SK-N-MC (cell line): Measurements from ENCODE around the gene KCNAB2.
A peak's percentile ranks its signal among the peaks of the same experiment; 100 is the strongest.

Source experiments
- DNase-seq: peaks from one replicate; pipeline ENCODE4 v3.0.0-alpha.2; 2011; ENCODE audit warnings: low read depth, low spot score
- H3K27ac ChIP-seq: fragments of 200-600 bp; sonication (generic); 2 replicates; pipeline ENCODE4 v1.5.1; 2016; ENCODE audit warnings: mixed run types
- H3K36me3 ChIP-seq: fragments of 200-600 bp; sonication (generic); 2 replicates; pipeline ENCODE4 v1.6.1; 2017; ENCODE audit warnings: antibody characterized with exemption, low read length, mixed read lengths; ENCODE audit not compliant: insufficient read depth
- H3K4me3 ChIP-seq: fragments of 200-600 bp; sonication (generic); 2 replicates; pipeline ENCODE4 v1.5.1; 2016
- H3K9ac ChIP-seq: fragments of 200-600 bp; sonication (generic); 2 replicates; pipeline ENCODE4 v1.8.0; 2017; ENCODE audit warnings: mixed run types, mixed read lengths; ENCODE audit not compliant: insufficient read length
- H3K9me3 ChIP-seq: fragments of 200-600 bp; sonication (generic); 2 replicates; pipeline ENCODE4 v1.6.1; 2017; ENCODE audit warnings: low read depth, mild to moderate bottlenecking, antibody characterized with exemption, low read length, moderate library complexity, mixed read lengths
- EZH2 ChIP-seq: fragments of 200-600 bp; sonication (generic); IDR thresholded peaks from one replicate; pipeline ENCODE4 v1.6.1; 2017; ENCODE audit warnings: antibody characterized with exemption
- FOXP2 ChIP-seq: optimal IDR thresholded peaks from 2 replicates; pipeline ENCODE3; 2011; ENCODE audit warnings: mild to moderate bottlenecking, moderate library complexity; ENCODE audit not compliant: insufficient read depth; ENCODE audit errors: extremely low read length, control extremely low read depth
- POLR2AphosphoS5 ChIP-seq: IDR thresholded peaks from 2 replicates; pipeline ENCODE4 v1.6.1; 2012; ENCODE audit warnings: mild to moderate bottlenecking, low read depth, low read length, borderline replicate concordance

The KCNAB2 gene

DNA sequence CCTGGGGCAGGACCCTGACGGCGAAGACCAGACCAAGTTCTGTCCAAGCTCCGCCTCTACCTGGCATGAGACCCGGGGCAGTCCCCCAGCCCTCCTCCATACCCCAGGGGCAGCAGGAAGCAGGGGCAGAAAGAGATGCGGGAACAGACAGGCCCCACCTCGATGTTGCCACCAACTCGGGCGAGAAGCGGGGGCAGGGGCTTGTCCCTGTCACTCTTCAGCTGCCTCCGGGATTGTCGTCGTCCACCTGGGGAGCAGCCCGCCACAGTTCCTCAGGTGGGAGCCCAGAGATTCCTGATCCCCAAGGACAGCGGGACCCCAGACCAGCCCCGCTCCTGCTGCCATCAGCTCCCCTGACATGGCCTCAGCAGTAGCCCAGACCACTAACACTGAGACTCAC lies 79.7 kb downstream of the KCNAB2 start:
- Histone ChIP-seq H3K27ac (no peak overlapping the region), H3K9ac (no peak overlapping the region), H3K4me3 (no peak overlapping the region), H3K36me3 (no peaks in the 10 kb centered on the region), H3K9me3 (no peaks in the 10 kb centered on the region)
- TF ChIP-seq EZH2 (no peak), FOXP2 (no peak), POLR2AphosphoS5 (no peak)
- no peak for DNase-seq

DNA sequence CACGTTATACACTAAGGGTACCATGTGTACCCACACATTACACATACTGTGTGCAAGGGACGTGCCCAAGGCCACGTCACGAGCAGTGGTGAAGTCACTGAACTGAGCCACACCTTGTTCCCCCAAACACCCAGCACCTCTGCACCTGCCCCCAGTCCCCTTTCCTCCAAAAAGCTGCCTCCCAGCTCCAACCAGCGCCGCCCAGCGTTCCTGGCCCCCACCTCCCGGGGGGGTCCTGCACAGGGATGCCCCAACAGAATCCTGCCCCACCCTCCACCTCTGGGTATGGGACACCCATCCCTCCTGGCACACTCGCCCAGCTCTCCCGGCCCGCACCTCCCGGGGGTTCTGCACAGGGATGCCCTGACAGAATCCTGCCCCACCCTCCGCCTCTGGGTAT lies 80.3 kb downstream of the KCNAB2 start:
- no peak overlapping the region for H3K27ac ChIP-seq
- no peaks in the 10 kb centered on the region for H3K9me3 ChIP-seq
- no peak overlapping the region for H3K4me3 ChIP-seq
- no peak for DNase-seq
- H3K9ac ChIP-seq: no peak overlapping the region
- H3K36me3 ChIP-seq: no peaks in the 10 kb centered on the region
- TF ChIP-seq POLR2AphosphoS5 (no peak), FOXP2 (no peak), EZH2 (no peak)

DNA sequence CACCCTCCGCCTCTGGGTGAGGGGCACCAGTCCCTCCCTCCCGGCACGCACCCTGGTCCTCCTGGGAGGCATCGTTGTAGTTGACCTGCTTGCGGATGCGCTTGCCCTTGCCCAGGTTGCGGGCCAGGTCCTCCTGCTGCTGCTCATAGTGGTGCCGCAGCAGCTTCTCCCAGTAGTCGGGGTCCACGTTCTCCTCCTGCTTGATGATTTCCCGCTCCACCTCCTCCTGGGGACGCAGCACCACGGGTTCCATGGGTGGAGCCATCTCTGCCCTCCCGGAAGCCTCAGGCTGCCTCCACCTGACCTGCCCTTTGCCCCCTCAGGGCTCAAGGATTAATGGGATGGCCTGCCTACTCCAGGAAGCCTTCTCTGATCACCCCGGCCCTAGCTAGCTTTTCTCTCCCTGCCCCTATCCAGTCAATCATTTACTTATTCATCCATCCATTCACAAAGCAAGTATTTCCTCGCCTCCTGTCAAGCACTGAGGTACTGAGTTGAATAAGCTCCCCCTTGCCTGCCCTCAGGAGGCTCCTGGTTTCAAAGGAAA lies 80.9 kb downstream of the KCNAB2 start:
- Histone ChIP-seq H3K4me3 (no peak overlapping the region), H3K9me3 (no peaks in the 10 kb centered on the region), H3K9ac (no peak overlapping the region), H3K36me3 (no peaks in the 10 kb centered on the region), H3K27ac (no peak overlapping the region)
- no peak for TF ChIP-seq POLR2AphosphoS5
- TF ChIP-seq FOXP2: no peak
- no peak for TF ChIP-seq EZH2
- DNase-seq: no peak

DNA sequence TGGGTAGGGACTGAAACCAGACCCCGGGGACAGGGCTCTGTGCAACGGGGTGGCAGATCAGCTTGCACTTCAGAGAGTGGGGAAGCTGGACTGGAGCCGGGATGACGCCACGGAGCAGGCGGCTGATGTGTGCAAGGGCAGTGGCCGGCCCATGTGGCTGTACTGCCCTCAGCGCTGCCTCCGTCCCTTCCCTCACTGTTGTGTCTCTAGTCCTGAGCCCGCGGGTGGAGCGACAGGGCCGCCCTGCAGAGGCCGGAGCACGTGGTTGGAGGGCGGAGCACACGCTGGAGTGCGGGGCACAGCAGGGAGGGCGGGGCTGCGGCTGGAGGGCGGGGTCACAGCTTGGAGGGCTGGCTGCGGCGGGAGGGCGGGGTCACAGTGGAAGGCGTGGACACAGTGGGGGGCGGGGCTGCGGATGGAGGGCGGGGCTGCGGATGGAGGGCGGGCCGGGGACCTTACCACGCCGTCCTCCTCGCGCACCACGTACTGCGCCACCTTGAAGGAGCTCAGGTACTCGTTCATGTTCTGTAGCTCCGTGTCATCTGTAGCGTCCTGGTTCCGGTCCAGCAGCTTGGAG lies 82.0 kb downstream of the KCNAB2 start:
- no peaks in the 10 kb centered on the region for H3K36me3 ChIP-seq
- peak overlapping the region; percentile 52 for H3K4me3 ChIP-seq
- peak; percentile 36; the same call in 1 of the 2 replicates for TF ChIP-seq POLR2AphosphoS5
- TF ChIP-seq EZH2: no peak
- TF ChIP-seq FOXP2: no peak
- H3K9me3 ChIP-seq: no peaks in the 10 kb centered on the region
- H3K9ac ChIP-seq: no peak overlapping the region
- DNase-seq: no peak
- no peak overlapping the region for H3K27ac ChIP-seq

DNA sequence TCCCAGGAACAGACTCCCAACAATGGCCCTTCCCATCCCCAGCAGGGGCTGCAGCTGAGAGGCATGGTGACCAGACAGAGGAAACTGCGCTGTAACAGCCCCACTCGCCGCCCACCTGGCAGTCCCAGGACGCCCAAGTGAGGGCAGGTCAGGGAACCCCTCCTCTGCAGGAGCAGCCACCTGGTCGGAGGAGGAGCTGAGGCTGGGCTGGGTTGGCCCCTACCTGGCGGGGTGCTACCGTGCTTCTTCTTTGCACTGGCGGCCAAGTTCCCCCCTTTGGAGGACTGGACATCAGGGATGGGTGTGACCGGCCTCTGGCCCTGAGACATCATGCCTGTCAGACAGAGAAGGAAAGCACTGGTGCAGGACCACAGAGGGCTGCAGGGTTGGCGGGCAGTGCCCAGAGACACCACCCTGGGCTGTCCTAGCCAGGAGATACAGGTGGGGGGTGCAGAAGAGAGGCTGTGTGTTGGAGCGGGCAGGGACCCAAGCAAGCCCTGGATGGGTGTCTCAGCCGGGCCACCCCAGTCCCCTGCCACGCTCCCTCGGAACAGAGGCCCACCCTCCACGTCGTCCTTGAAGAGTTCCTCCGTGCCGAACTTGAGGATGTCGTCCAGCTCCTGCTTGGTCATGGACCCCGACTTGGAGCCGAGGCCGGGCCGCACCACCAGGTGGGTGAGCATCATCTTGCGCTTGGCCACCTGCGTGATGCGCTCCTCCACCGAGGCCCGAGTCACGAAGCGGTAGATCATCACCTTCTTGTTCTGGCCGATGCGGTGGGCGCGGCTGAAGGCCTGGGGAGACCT lies 82.8 kb downstream of the KCNAB2 start:
- Histone ChIP-seq H3K4me3 (no peak overlapping the region), H3K36me3 (no peaks in the 10 kb centered on the region), H3K9ac (no peak overlapping the region), H3K9me3 (no peaks in the 10 kb centered on the region), H3K27ac (no peak overlapping the region)
- no peak for DNase-seq
- TF ChIP-seq EZH2 (no peak), POLR2AphosphoS5 (no peak), FOXP2 (no peak)

DNA sequence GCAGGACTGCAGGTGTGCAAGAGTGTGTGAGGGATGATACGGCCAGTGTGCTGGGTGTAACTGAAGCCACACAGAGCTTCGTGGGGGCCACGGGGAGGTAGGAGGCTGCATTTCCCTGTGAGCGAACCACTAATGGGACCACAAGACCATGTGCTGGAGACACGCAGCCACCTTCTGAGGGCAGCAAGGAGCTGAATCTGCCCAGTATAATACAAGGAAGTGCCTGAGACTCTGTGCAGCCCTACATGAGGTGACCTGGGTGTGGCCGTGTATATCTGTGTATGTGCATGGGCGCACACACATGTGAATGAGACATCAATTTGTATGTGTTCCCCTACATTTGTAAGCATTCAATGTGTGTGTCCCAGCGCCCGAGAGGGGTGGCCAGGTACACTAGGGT lies 83.6 kb downstream of the KCNAB2 start:
- Histone ChIP-seq H3K27ac (no peak overlapping the region), H3K4me3 (no peak overlapping the region), H3K9ac (no peak overlapping the region), H3K9me3 (no peaks in the 10 kb centered on the region), H3K36me3 (no peaks in the 10 kb centered on the region)
- no peak for DNase-seq
- TF ChIP-seq EZH2: no peak

DNA sequence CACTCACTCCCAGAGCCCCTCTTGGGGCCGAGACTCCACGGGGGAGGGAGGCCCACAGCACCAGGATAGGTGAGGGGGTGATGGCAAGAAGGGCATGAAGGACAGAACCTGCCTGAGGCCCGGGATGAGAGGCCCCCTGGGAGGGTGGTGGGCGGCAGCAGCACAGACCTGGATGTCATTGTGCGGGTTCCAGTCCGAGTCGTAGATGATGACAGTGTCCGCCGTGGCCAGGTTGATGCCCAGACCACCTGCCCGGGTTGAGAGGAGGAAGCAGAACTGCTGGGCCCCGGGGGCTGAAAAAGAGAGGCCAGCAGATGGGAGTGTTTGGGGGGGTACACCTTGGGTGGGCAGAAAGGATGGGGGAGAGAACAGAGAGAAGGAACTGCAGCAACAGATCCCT lies 84.3 kb downstream of the KCNAB2 start:
- Histone ChIP-seq H3K27ac (no peak overlapping the region), H3K9me3 (no peaks in the 10 kb centered on the region), H3K36me3 (no peaks in the 10 kb centered on the region), H3K4me3 (no peak overlapping the region), H3K9ac (no peak overlapping the region)
- DNase-seq: no peak
- no peak for TF ChIP-seq FOXP2
- no peak for TF ChIP-seq POLR2AphosphoS5
- TF ChIP-seq EZH2: no peak

DNA sequence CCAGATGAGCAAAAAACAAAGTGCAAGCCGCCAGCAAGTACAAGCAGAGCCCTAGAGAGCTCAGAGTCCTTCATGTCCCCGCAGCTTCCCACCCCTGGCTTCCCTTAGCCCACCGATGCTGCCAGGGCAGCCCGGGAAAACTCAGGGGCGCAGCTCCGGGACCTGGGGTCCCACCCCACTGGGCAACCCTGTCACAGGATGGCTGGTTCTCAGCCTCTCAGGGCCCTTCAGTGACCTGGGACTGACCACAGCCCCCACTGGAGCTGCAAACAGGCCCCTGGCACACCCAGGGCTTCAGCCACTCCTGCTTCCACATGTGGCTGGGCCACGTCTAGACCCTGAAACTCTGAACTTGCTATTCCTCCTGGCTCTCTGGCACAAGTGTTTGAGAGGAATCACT lies 84.9 kb downstream of the KCNAB2 start:
- no peak overlapping the region for H3K9ac ChIP-seq
- H3K4me3 ChIP-seq: no peak overlapping the region
- no peaks in the 10 kb centered on the region for H3K9me3 ChIP-seq
- H3K27ac ChIP-seq: no peak overlapping the region
- no peak for DNase-seq
- no peaks in the 10 kb centered on the region for H3K36me3 ChIP-seq
- TF ChIP-seq POLR2AphosphoS5: no peak
- TF ChIP-seq EZH2: no peak
- TF ChIP-seq FOXP2: no peak

DNA sequence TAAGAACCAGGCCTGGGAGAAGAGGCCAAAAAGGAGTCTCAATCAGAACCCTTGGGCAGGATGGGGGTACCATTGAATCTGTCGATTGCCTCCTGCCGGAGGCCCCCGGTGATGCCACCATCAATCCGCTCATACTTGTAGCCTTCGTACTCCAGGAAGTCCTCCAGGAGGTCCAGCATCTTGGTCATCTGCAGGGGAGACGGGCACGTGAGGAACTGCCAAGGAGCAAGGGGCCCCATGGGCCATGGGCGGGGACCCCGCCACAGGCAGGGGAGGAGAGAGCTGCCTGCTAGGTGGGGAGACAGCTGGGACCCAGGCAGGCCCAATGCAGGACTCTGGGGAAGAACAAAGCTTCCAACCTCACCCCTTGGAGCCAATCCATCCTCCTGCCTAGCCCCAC lies 85.9 kb downstream of the KCNAB2 start:
- Histone ChIP-seq H3K4me3 (no peak overlapping the region), H3K9me3 (no peaks in the 10 kb centered on the region), H3K36me3 (no peaks in the 10 kb centered on the region), H3K9ac (no peak overlapping the region), H3K27ac (no peak overlapping the region)
- TF ChIP-seq EZH2 (no peak), FOXP2 (no peak), POLR2AphosphoS5 (no peak)
- no peak for DNase-seq
